ENCODE results near the gene SAMD1.
A peak's percentile ranks its signal among the peaks of the same experiment; 100 is the strongest.

Gene SAMD1

DNA sequence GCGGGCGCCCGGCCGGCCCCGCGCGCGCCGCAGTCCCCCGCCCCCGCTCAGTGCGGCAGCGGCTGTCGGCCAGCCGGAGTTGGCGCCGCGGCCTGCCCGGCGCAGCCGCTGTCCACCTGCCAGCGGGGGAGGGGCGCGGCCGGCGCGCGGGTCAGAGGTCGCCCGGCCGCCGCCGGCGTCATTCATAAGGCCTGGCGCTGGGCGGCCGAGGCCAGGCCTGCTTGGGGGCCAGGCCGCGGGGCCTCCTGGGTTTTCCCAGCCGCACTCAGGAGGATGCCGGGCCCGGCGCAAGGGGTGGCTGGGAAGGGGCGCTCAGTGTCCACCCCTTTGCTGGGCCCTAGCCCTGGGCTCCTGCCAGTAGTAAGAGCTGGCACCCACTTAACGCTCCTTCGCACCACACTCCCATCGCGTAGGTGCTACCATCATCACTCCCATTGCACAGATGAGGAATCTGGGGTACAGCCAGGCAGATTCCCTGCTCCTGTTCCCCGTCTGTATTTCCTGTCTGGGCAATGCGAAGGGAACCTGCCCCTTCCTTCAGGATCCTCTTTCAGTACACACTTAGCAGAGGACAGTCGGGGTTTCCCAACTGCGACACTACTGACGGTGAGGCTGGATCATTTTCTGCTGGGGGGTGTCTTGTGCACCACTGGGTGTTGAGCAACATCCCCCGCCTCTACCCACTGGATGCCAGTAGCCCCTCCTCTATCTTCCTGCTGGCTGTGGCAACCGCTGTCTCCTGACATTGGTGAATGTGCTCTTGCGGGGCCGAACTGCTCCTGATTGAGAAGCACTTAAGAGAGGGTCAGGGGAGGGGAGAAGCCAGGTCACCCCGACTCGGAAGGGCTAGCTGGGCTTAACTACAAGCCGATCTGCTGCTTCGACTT lies 27.9 kb upstream of the SAMD1 start:
- peak overlapping the region; percentile 98 for H3K27ac ChIP-seq

DNA sequence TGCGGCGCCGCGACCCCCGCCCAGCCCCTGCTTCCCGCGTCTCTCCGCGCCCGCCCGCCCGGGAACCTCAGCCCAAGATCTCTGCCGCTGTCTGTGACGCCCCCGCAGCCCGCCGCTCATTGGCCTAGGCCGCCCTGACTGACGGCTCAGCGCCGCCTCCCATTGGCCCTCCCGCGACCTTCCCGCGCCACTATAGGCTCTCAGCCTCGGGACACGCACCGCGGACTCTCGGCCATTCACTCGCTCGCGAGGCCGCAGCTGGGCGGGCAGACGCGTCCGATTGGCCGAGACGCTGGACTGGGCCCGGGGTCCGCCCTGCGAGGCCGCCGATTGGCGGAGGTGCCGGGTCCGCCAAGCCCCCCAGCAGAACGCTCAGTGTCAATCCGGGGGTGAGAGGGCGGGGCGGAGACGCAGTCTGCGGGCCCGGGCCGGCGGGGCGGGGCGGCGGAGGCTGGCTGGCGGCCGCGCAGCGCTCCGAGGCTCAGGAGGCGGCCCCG lies 27.2 kb upstream of the SAMD1 start, which contains the start of gene PRKACA:
Gene PRKACA (minus strand): TSS at position 95 of the 497 bp plus-strand sequence. CDS start 215 bp downstream, outside the sequence.
- TF ChIP-seq, protein P1, sequence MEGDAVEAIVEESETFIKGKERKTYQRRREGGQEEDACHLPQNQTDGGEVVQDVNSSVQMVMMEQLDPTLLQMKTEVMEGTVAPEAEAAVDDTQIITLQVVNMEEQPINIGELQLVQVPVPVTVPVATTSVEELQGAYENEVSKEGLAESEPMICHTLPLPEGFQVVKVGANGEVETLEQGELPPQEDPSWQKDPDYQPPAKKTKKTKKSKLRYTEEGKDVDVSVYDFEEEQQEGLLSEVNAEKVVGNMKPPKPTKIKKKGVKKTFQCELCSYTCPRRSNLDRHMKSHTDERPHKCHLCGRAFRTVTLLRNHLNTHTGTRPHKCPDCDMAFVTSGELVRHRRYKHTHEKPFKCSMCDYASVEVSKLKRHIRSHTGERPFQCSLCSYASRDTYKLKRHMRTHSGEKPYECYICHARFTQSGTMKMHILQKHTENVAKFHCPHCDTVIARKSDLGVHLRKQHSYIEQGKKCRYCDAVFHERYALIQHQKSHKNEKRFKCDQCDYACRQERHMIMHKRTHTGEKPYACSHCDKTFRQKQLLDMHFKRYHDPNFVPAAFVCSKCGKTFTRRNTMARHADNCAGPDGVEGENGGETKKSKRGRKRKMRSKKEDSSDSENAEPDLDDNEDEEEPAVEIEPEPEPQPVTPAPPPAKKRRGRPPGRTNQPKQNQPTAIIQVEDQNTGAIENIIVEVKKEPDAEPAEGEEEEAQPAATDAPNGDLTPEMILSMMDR (conservative IDR thresholded peaks at IDR 0.05; ENCODE audit: low read depth) = no peak
- ChIA-PET POLR2A (ENCODE audit: low non-redundant PET) (no interaction called here), CTCF (no interaction called here)
- H3K27ac ChIP-seq = peak within 1 kb of the TSS; percentile 98
- peak; percentile 99 for DNase-seq (ENCODE audit: low spot score)

More for the DNA sequence above, 27.9 kb upstream of the SAMD1 start:
- DNase-seq (ENCODE audit: low spot score) = peak; percentile 54
- ChIA-PET CTCF (interaction anchor here (0.7 kb wide), 1 partner anchor 44 kb away, joined by 3 read pairs; no protein-coding TSS in a partner anchor), POLR2A (ENCODE audit: low non-redundant PET) (no interaction called here)
- TF ChIP-seq, protein P1 (conservative IDR thresholded peaks at IDR 0.05; ENCODE audit: low read depth) = no peak

DNA sequence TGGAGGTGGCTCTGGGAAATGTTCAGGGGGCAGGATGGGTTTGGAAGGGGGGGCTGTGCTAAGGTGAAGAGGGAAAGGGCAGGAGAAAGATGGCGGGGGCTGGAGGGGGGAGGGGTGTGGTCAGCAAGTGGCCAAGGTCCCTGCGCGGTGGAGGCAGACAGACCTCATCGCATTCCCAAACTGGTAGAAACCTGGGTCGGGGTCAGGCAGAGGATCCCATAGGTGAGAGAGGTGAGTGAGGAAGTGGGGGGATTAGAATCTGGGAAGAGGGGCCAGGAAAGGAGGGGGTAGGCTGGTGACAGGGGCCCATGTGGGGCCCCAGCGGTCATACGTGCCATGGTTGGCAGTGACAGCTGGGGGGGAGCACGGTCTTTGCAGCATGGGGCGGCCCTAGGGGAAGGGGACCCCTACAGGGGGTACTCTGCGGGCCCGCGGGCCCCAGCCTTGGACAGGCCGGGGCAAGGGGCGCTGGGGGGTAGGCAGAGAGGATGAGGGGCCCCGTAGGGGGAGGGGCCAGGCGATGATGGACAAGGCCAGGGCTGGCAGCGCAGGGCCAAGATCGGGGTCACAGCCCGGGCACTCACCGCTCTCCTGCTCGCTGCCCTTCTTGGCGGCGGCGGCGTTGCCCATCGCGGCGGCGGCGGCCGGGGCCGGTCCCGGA lies 26.5 kb upstream of the SAMD1 start:
- CTCF ChIA-PET = no interaction called here
- DNase-seq (ENCODE audit: low spot score) = no peak
- TF ChIP-seq, protein P1 (conservative IDR thresholded peaks at IDR 0.05; ENCODE audit: low read depth) = no peak
- POLR2A ChIA-PET (ENCODE audit: low non-redundant PET) = no interaction called here
- peak overlapping the region; percentile 98 for H3K27ac ChIP-seq

DNA sequence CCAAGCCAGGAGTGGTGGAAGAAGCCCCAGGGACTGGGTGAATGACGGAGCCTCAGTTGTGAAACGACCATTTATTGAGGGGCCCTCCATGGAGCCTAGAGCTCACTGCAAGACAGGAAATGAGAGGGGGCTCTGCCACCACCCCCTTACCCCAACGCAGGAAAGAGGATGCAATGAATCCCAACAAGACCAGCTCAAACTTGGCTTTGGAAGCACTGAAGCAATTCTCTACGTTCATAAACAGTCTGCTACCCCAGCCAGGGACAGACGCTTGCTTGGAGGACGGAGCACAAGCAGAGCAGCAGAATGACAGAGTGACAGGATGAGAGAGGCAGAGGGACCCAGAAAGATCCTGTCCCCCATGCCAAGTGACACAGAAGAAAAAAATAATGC lies 26.0 kb upstream of the SAMD1 start:
- POLR2A ChIA-PET (ENCODE audit: low non-redundant PET) = no interaction called here

DNA sequence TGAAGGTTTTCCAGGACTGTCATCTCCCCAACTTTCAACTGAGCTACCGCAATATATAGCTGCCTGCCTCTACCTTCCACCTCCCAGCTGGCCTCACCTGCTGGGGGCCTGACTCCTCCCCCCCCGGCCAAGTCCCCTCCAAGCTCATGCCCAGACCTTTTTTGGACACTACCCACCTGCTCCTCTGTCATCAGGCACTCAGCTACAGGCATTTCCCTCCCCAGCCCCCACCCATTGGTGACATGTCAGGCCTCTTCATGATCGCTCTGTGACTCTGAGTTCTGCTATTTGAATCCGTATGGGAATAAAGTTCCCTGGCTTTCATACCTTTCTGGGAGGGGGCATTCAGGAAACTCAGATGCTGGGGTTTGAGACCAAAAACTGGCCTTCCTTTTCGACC lies 25.2 kb upstream of the SAMD1 start:
- no peak for DNase-seq (ENCODE audit: low spot score)
- ChIA-PET CTCF (interaction anchor here (0.5 to 0.6 kb wide), 3 partner anchors 80 to 340 kb away, joined by 3 to 5 read pairs (median 3); no protein-coding TSS in a partner anchor), POLR2A (ENCODE audit: low non-redundant PET) (interaction anchor here (0.6 kb wide), 1 partner anchor 17 kb away, joined by 8 read pairs; no protein-coding TSS in a partner anchor)
- no peak overlapping the region for H3K27ac ChIP-seq
- TF ChIP-seq, protein P1 (conservative IDR thresholded peaks at IDR 0.05; ENCODE audit: low read depth) = no peak

More for the DNA sequence above, 26.0 kb upstream of the SAMD1 start:
- DNase-seq (ENCODE audit: low spot score) = no peak
- H3K27ac ChIP-seq = peak overlapping the region; percentile 98
- CTCF ChIA-PET = no interaction called here
- TF ChIP-seq, protein P1 (conservative IDR thresholded peaks at IDR 0.05; ENCODE audit: low read depth) = no peak

DNA sequence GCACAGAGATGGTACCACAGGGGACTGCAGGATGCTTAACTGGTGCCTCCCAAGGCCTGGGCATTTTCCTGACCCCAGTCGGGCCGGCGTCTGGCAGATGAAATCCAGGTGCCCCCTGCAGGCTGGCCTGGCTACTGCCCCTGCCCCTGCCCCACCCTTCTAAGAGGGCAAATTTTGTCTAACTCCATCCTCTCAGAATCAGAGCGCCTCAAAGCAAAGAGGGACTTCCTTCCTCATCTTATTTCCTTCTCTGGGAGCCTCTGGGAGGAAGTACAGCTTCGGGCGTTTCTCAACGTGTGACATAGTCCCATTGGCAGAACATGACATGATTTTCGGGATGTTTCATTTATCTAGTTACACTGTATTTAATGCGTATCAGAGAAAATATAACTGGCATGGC lies 24.3 kb upstream of the SAMD1 start:
- peak overlapping the region; percentile 56 for H3K27ac ChIP-seq
- TF ChIP-seq, protein P1 (conservative IDR thresholded peaks at IDR 0.05; ENCODE audit: low read depth) = no peak; the same call in 1 of the 2 replicates
- CTCF ChIA-PET = interaction anchor here (0.5 to 1.2 kb wide), 4 partner anchors 9 to 341 kb away, joined by 3 read pairs; no protein-coding TSS in a partner anchor
- DNase-seq (ENCODE audit: low spot score) = no peak
- POLR2A ChIA-PET (ENCODE audit: low non-redundant PET) = no interaction called here

Data from RWPE1 (cell line).